Measurements from ENCODE around the gene SPDEF. TPM values are rescaled to one million over a fixed set of nuclear protein-coding genes. Genes with fewer than 3 reads are reported as not detected.
A peak's percentile ranks its signal among the peaks of the same experiment; 100 is the strongest.

The SPDEF gene
- total and polyA plus RNA-seq, 2 donors from 2014 or later: 0.19 TPM; not detected in 1

DNA sequence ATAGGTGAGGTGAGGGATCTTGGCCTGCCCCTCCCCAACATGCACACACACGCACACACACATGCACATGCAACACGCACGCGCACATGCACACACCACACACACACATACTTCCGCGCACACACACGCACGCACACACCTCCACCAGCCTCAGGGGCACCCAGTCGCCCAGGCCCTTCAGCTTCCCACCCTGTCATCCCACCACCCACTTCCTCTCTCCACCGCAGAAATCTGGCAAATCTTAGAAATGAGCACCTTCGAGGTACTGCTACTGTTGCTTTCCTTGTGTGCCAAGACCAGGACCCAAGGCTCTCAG lies 1.2 kb downstream of the SPDEF start:
- FAIRE-seq: no peak
- H3K36me3 ChIP-seq (ENCODE audit: control insufficient read depth in 2 of 3, insufficient read depth in 3 of 3, low read length in 3 of 3): no peaks in the 10 kb centered on the region
- H3K4me3 ChIP-seq (ENCODE audit: low read length in 3 of 3): no peak overlapping the region
- no peak overlapping the region for H3K9ac ChIP-seq (ENCODE audit: low read length in 3 of 3)
- peak in 1 of 5 donors; percentile 54 for DNase-seq
- TF ChIP-seq CTCF (IDR thresholded peaks at IDR 0.05; ENCODE audit: borderline replicate concordance, extremely low read depth, insufficient read depth): no peak
- H3K4me1 ChIP-seq (ENCODE audit: control insufficient read depth in 2 of 3, insufficient read depth in 2 of 3, low read depth in 1 of 3, low read length in 3 of 3): no peaks in the 10 kb centered on the region
- H3K27ac ChIP-seq (ENCODE audit: low read depth in 2 of 2, low read length in 2 of 2): no peak overlapping the region
- H3K9me3 ChIP-seq (ENCODE audit: control insufficient read depth in 2 of 3, insufficient read depth in 1 of 3, low read length in 3 of 3): peaks cover 0 to 4% (median 0%) of the 10 kb centered on the region in 3 donors
- intact Hi-C loops (cut with DNase I): no loop called here
- no peaks in the 10 kb centered on the region for H3K27me3 ChIP-seq (ENCODE audit: control insufficient read depth, insufficient read depth, low read length)

GRCh38 chr6:34554291-34555006 lies 1.7 kb downstream of the SPDEF start:
- H3K27ac ChIP-seq (ENCODE audit: low read depth in 2 of 2, low read length in 2 of 2): no peak overlapping the region
- peak in 2 of 5 donors; percentile 48 to 59 for DNase-seq
- intact Hi-C loops (cut with DNase I): no loop called here
- H3K36me3 ChIP-seq (ENCODE audit: control insufficient read depth in 2 of 3, insufficient read depth in 3 of 3, low read length in 3 of 3): no peaks in the 10 kb centered on the region
- no peak overlapping the region for H3K9ac ChIP-seq (ENCODE audit: low read length in 3 of 3)
- TF ChIP-seq CTCF (IDR thresholded peaks at IDR 0.05; ENCODE audit: borderline replicate concordance, extremely low read depth, insufficient read depth): no peak
- no peaks in the 10 kb centered on the region for H3K27me3 ChIP-seq (ENCODE audit: control insufficient read depth, insufficient read depth, low read length)
- no peak for FAIRE-seq
- peaks cover 0 to 4% (median 0%) of the 10 kb centered on the region in 3 donors for H3K9me3 ChIP-seq (ENCODE audit: control insufficient read depth in 2 of 3, insufficient read depth in 1 of 3, low read length in 3 of 3)
- no peak overlapping the region for H3K4me3 ChIP-seq (ENCODE audit: low read length in 3 of 3)
- no peaks in the 10 kb centered on the region for H3K4me1 ChIP-seq (ENCODE audit: control insufficient read depth in 2 of 3, insufficient read depth in 2 of 3, low read depth in 1 of 3, low read length in 3 of 3)

DNA sequence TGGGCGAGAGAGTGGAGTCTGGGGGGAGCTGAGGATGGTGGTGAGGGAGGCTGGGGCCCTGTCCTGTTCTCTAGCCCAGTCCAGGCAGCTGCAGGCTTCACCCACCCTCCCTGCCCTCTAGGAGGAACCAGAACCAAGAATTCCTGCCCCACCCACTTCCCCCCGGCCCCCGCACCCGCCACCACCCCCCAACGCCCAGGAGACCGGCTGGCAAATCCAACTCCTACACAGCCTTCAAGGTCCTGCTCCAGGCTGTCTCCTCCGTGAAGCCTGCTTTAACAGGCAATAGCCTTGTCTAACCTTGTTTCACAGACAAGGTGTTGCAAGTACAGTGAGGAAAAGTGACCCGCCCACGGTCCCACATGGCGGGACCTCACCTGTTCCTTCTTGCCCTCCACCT lies 2.4 kb downstream of the SPDEF start:
- H3K9me3 ChIP-seq (ENCODE audit: control insufficient read depth in 2 of 3, insufficient read depth in 1 of 3, low read length in 3 of 3): peaks cover 0 to 4% (median 0%) of the 10 kb centered on the region in 3 donors
- intact Hi-C loops (cut with DNase I): no loop called here
- no peaks in the 10 kb centered on the region for H3K4me1 ChIP-seq (ENCODE audit: control insufficient read depth in 2 of 3, insufficient read depth in 2 of 3, low read depth in 1 of 3, low read length in 3 of 3)
- DNase-seq: no peak
- FAIRE-seq: no peak
- no peak overlapping the region for H3K9ac ChIP-seq (ENCODE audit: low read length in 3 of 3)
- no peak overlapping the region for H3K27ac ChIP-seq (ENCODE audit: low read depth in 2 of 2, low read length in 2 of 2)
- no peaks in the 10 kb centered on the region for H3K27me3 ChIP-seq (ENCODE audit: control insufficient read depth, insufficient read depth, low read length)
- no peaks in the 10 kb centered on the region for H3K36me3 ChIP-seq (ENCODE audit: control insufficient read depth in 2 of 3, insufficient read depth in 3 of 3, low read length in 3 of 3)
- no peak overlapping the region for H3K4me3 ChIP-seq (ENCODE audit: low read length in 3 of 3)
- no peak for TF ChIP-seq CTCF (IDR thresholded peaks at IDR 0.05; ENCODE audit: borderline replicate concordance, extremely low read depth, insufficient read depth)

DNA sequence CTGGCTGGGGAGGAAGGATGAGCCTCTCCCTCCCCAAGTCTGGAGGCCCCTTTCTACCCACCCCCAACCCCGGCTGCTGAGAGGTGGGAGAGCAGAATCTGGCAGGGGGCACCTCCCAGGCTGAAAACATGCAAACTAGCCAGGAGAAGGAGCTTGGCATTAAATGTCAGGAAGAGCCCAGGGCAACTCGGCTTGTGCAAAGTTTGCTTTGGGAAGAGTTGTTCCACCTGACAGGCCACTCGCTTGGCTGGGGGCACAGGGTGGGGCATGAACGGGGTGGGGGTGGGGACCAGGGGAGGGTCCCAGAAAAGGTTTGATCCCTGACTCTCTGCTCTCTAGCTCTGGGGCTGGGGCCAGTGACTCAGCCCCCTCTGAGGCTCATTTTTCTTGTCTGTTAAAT lies 3.0 kb downstream of the SPDEF start:
- Histone ChIP-seq H3K27ac (ENCODE audit: low read depth in 2 of 2, low read length in 2 of 2) (no peak overlapping the region), H3K4me1 (ENCODE audit: control insufficient read depth in 2 of 3, insufficient read depth in 2 of 3, low read depth in 1 of 3, low read length in 3 of 3) (no peaks in the 10 kb centered on the region), H3K4me3 (ENCODE audit: low read length in 3 of 3) (no peak overlapping the region), H3K9me3 (ENCODE audit: control insufficient read depth in 2 of 3, insufficient read depth in 1 of 3, low read length in 3 of 3) (peaks cover 0 to under 1% (median 0%) of the 10 kb centered on the region in 3 donors), H3K27me3 (ENCODE audit: control insufficient read depth, insufficient read depth, low read length) (no peaks in the 10 kb centered on the region), H3K9ac (ENCODE audit: low read length in 3 of 3) (no peak overlapping the region), H3K36me3 (ENCODE audit: control insufficient read depth in 2 of 3, insufficient read depth in 3 of 3, low read length in 3 of 3) (no peaks in the 10 kb centered on the region)
- TF ChIP-seq CTCF (IDR thresholded peaks at IDR 0.05; ENCODE audit: borderline replicate concordance, extremely low read depth, insufficient read depth): no peak
- DNase-seq: peak in 1 of 5 donors; percentile 46
- FAIRE-seq: no peak
- intact Hi-C loops (cut with DNase I): no loop called here

Data from kidney (tissue), 14 donors.